Ovary (tissue), 9 donors: Measurements from ENCODE around the gene TESK2. TPM values are rescaled to one million over a fixed set of nuclear protein-coding genes. Genes with fewer than 3 reads are reported as not detected.

Experiments used
- DNase-seq, 5 donors: peaks; one replicate each; pipeline ENCODE4 v3.0.0-alpha.2; 2019 to 2020
- H3K27ac ChIP-seq, 2 donors: fragments of 200-600 bp; one replicate each; pipeline versions ENCODE4 v1.5.1 to v1.8.0; 2019 to 2022
- H3K27me3 ChIP-seq: fragments of 200-600 bp; one replicate; pipeline ENCODE4 v1.8.0; 2022
- H3K36me3 ChIP-seq: fragments of 200-600 bp; sonication (generic); one replicate; pipeline ENCODE4 v1.5.1; 2019
- H3K4me1 ChIP-seq: one replicate; pipeline ENCODE4 v1.8.1; 2013; ENCODE audit warnings: mild to moderate bottlenecking, moderate library complexity; ENCODE audit not compliant: insufficient read depth
- H3K4me3 ChIP-seq: fragments of 200-600 bp; sonication (generic); one replicate; pipeline ENCODE4 v1.5.1; 2017
- H3K9me3 ChIP-seq, 2 donors: fragments of 200-600 bp in 1 of 2; sonication (generic) in 1 of 2; one replicate each; pipeline versions ENCODE4 v1.5.1 to v1.8.1; 2013 to 2019; ENCODE audit warnings: mild to moderate bottlenecking in 1 of 2, moderate library complexity in 1 of 2
- CTCF ChIP-seq, 3 donors: fragments of 450-650 bp in 2 of 3; fragments of 200-600 bp in 1 of 3; IDR thresholded peaks; one replicate each; pipeline versions ENCODE4 v1.5.1 to v1.8.0; 2016 to 2022; ENCODE audit warnings: antibody characterized with exemption in 3 of 3, mild to moderate bottlenecking in 1 of 3
- EP300 ChIP-seq: sonication (generic); formaldehyde crosslinking; IDR thresholded peaks from one replicate; pipeline ENCODE4 v1.6.1; 2017; ENCODE audit warnings: antibody characterized with exemption
- POLR2A ChIP-seq: fragments of 450-650 bp; IDR thresholded peaks from one replicate; pipeline ENCODE4 v1.6.1; 2017; ENCODE audit warnings: antibody characterized with exemption, mild to moderate bottlenecking, moderate library complexity
- WGBS, 3 donors: extraction: QIAGEN DNeasy Blood & Tissue Kit in 1 of 3; methylation state at CpG; one replicate each; pipeline versions ENCODE4 v1.1.5 to v1.1.7; 2013 to 2017; 5-methylcytosine and 5-hydroxymethylcytosine counted together
- intact Hi-C, 4 donors: fragments of 100-400 bp; cut with DNase I; formaldehyde crosslinking; loops; one replicate each; pipeline versions ENCODE4 v1.11.0 to v1.15.1; 2022 to 2023
- polyA plus RNA-seq, 2 donors: library from polyadenylated mRNA; stranded (reverse); fragments of 200-250 nt in 1 of 2; fragments of 350-450 nt in 1 of 2; fragmentation: Illumina TruSeq in 1 of 2; extraction: RNeasy Lipid Tissue Mini Kit (QIAGEN cat#74804) in 1 of 2; gene quantifications; one replicate each; pipeline ENCODE4 v1.2.3, GENCODE V29; 2013 to 2014
- total RNA-seq, 7 donors: library from RNA; depleted of rRNA in 2 of 7; stranded (reverse); fragments of >200 nt in 2 of 7; fragmentation: NEBNext Ultra II Directional in 3 of 7; extraction: Animal tissue kit (Norgen Biotek cat#: 25700) in 3 of 7; gene quantifications; one replicate each; pipeline versions ENCODE4 v1.1.0 to v1.2.4, GENCODE V29; 2016 to 2023
- donor health status: DM: no; HTN: no; CAD: no; lungs with moderate emphysema.
- donor health status: DM: no; HTN: no; CAD: no.
- donor health status: Bipolar disorder and iron deficiency.
- donor health status: DM: yes; HTN: yes; CAD: no.
- donor health status: DM: no; HTN: no; CAD: no.
- donor health status: DM: yes; HTN: yes; CAD: no.

The TESK2 gene
- total and polyA plus RNA-seq, 9 donors, result 6.7 to 12.5 (median 9.7) TPM

DNA sequence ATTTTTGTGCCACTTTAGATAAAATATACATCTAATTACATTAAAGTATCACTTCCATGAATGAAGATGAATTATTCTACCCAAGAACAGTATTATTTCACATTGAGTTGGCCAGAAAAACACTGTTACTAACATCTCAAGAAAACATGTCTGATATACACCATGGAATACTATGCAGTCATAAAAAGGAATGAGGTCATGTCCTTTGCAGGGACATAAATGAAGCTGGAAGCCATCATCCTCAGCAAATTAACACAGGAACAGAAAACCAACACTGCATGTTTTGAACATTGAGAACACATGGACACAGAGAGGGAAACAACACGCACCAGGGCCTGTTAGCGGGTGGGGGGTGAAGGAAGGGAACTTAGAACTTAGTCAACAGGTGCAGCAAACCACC, 69.0 kb downstream of the TESK2 start:
- intact Hi-C loops, result no loop called here
- WGBS, 3 donors, result 98 to 100% (median 100%) methylated on average over 2 of the region's 2 CpGs
- no peak overlapping the region for H3K27ac ChIP-seq

DNA sequence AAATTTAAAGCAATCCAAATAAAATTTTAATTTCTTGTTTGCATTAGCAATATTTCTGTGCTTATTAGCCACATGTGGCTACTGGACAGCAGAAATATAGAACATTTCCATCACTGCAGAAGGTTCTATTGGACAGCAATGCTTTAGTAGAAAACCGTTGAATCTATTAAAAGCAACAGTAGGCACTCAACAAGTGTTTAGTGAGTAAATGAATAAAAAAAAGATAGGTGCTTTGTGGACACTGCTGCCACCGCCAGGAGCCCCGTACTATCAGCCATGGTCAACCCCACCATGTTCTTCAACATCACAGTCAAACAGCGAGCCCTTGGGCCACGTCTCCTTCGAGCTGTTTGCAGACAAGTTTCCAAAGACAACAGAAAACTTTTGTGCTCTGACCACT, 76.2 kb downstream of the TESK2 start:
- TF ChIP-seq POLR2A (no peak), CTCF (IDR thresholded peaks at IDR 0.05) (no peak), EP300 (no peak)
- Histone ChIP-seq H3K4me1 (no peaks in the 10 kb centered on the region), H3K27ac (no peak overlapping the region), H3K4me3 (no peak overlapping the region), H3K27me3 (no peaks in the 10 kb centered on the region), H3K36me3 (no peaks in the 10 kb centered on the region), H3K9me3 (no peaks in the 10 kb centered on the region)
- intact Hi-C loops, result no loop called here
- 76 to 80% (median 77%) methylated on average over 6 of the region's 6 CpGs for WGBS, 3 donors
- DNase-seq, result no peak

More for the DNA sequence above, 69.0 kb downstream of the TESK2 start:
- Histone ChIP-seq H3K27me3 (no peaks in the 10 kb centered on the region), H3K36me3 (no peaks in the 10 kb centered on the region), H3K4me3 (no peak overlapping the region), H3K4me1 (no peaks in the 10 kb centered on the region), H3K9me3 (no peaks in the 10 kb centered on the region)
- TF ChIP-seq EP300 (no peak), POLR2A (no peak), CTCF (IDR thresholded peaks at IDR 0.05) (no peak)
- no peak for DNase-seq

DNA sequence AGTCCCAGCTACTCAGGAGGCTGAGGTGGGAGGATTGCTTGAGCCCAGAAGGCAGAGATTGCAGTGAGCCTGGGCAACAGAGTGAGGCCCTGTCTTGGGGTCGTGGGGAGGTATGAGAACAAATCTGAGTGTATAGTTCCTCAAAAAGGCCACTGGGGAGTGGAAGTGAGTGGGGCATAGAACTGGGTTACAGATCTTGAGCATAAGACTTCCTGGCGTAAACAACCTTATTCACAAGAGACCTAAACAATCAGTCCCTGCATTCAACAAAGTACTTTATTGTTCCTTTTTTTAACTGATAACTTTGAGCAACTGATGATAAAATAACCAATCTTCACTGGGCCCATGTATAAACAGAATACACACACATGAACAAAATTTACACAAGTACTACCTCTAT, 78.1 kb downstream of the TESK2 start:
- no peaks in the 10 kb centered on the region for H3K9me3 ChIP-seq
- intact Hi-C loops, result no loop called here
- H3K27me3 ChIP-seq, result no peaks in the 10 kb centered on the region
- no peak for DNase-seq
- no peaks in the 10 kb centered on the region for H3K4me1 ChIP-seq
- H3K4me3 ChIP-seq, result no peak overlapping the region
- H3K36me3 ChIP-seq, result no peaks in the 10 kb centered on the region
- WGBS, 3 donors, result 83 to 90% (median 85%) methylated on average over 2 of the region's 2 CpGs
- no peak for TF ChIP-seq CTCF (IDR thresholded peaks at IDR 0.05)
- no peak for TF ChIP-seq EP300
- TF ChIP-seq POLR2A, result no peak
- H3K27ac ChIP-seq, result no peak overlapping the region

- TF ChIP-seq POLR2A, result no peak
- TF ChIP-seq CTCF (IDR thresholded peaks at IDR 0.05), result no peak
- DNase-seq, result no peak
- H3K4me3 ChIP-seq, result no peak overlapping the region
- H3K27me3 ChIP-seq, result no peaks in the 10 kb centered on the region
- intact Hi-C loops, result no loop called here
- WGBS, 3 donors, result 81 to 87% (median 82%) methylated on average over 3 of the region's 3 CpGs
- H3K4me1 ChIP-seq, result no peaks in the 10 kb centered on the region
- no peaks in the 10 kb centered on the region for H3K9me3 ChIP-seq
- H3K36me3 ChIP-seq, result no peaks in the 10 kb centered on the region
- H3K27ac ChIP-seq, result no peak overlapping the region
These were observed 79.5 kb downstream of the TESK2 start for GRCh38 chr1:45411510-45411899.
